GM19328 (cell line): ENCODE data around the gene SLC11A1.

Experiments
- ATAC-seq: cut with Tn5 transposase; IDR thresholded peaks from one replicate; pipeline ENCODE4 v1.9.1; 2021; ENCODE audit warnings: mild to moderate bottlenecking, moderate library complexity; ENCODE audit not compliant: unreplicated experiment

Gene SLC11A1, protein sequence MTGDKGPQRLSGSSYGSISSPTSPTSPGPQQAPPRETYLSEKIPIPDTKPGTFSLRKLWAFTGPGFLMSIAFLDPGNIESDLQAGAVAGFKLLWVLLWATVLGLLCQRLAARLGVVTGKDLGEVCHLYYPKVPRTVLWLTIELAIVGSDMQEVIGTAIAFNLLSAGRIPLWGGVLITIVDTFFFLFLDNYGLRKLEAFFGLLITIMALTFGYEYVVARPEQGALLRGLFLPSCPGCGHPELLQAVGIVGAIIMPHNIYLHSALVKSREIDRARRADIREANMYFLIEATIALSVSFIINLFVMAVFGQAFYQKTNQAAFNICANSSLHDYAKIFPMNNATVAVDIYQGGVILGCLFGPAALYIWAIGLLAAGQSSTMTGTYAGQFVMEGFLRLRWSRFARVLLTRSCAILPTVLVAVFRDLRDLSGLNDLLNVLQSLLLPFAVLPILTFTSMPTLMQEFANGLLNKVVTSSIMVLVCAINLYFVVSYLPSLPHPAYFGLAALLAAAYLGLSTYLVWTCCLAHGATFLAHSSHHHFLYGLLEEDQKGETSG

DNA sequence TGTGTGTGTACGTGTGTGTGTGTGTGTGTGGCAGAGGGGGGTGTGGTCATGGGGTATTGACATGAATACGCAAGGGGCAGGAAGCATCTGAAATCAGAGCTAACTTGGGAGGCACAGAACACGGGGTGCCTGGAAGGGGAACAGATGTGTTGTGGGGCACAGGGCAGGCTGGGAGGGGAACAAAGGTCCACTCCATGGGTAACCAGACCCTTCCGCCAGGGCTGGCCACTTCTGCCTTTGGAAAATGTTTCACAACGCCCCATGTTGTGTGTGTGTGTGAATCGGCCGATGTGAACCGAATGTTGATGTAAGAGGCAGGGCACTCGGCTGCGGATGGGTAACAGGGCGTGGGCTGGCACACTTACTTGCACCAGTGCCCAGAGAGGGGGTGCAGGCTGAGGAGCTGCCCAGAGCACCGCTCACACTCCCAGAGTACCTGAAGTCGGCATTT lies at the start of gene SLC11A1:
SLC11A1 (plus strand) TSS at position 358 of the 451 bp plus-strand sequence. CDS start 96 bp downstream, outside the sequence.
- ATAC-seq = no peak

DNA sequence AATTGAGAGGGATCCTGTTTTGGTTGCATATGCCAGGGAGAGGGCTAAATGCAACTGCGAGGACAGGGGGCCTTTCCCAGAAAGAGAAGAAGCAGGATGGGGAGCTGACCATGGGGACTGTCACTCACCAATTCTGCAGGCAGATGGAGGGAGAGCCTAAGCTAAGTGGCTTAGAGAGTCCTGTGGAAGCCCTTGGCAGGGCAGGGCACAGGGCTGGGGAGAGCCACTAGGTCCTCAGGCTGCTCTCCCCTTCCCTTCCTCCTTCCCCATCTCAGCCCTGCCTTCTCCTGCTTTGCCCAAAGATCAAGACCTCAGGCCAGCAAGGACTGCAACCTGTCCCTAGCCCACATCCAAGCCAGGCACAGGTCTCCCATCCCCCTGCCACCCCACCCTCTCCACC lies 49.8 kb upstream of the SLC11A1 start:
- no peak for ATAC-seq

DNA sequence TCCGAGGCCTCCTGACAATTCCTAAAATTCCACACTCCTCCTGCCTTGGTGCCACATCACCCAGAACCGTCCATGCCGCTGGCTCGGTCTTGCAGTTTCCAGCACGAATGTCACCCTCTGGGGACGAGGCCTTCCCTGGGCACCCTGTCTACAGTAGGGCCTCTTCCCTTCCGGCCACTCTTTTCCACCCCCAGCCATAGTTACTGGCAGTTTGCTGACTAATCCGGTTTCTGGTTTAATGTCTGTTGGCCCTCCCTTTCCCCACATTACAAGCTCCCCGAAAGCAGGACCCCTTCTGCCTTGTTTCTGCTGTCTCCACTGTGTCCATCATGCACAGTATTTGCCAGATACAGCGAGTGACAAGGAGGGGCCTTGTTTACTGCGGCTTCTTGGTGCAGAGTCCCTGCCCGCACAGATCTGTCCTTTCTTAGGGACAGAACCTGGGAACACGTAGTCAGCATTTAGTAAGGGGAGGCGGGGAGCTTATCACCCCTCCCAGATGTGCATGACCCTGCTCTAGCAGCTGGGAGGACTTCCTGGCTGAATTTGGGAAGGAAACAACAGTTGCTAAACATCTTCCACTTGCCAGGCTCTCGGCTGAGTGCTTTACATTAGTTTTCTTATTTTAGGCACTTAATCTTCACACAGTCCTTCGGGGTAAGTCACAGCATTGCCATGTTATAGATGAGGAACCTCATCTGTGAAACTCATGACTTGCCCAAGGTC lies 49.0 kb upstream of the SLC11A1 start:
- no peak for ATAC-seq

DNA sequence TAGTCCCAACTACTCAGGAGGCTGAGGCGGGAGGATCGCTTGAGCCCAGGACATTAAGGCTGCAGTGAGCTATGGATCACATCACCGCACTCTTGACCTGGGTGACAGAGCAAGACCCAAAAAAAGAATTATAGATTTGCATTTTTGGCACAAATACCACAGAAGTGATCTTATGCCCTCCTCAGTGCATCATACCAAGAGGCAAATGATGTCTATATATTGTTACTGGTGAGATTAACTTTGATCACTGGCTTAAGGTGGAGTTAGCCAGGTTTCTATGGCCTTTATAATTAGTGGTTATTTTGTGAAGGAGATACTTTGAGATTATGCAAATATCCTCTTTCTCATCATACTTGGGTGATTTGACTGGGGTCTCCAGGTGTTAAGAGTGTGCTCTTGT lies 47.5 kb upstream of the SLC11A1 start:
- ATAC-seq = no peak

DNA sequence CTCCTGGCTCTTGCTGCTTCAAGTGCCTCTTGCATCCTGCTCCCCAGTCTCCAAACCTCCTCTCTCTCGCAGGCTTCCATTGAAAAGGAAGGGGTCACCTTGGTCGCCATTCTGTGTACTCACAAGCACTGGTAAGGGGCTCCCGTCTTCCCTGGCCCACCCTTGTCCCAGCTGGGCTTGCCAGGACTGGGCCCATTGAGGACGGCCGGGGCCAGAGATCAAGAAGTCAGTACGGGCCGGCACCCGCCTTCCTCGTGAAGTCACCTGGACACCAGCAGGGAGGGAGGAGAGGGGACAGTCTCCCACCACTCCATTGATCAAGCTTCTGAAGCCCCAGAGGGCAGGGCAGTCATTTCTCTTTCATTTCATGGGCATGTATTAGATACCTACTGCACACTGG lies 41.4 kb upstream of the SLC11A1 start:
- ATAC-seq = no peak

DNA sequence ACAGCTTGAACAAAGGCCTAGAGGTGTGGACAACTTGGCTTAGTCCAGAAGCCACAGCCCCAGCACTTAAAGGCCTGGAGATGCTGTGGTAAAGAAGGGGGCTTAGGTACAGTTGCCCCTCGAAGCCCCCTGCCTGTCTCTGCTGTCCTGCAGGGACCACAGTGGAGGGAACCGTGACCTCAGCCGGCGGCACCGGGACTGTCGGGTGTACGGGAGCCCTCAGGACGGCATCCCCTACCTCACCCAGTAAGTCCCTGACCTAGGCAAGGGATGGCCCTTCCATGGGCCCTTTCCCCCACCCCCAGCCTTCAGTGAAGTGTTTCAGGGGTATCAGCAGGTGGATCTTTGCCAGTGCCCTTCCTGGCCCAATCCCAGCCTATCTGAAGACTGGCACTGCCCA lies 40.7 kb upstream of the SLC11A1 start:
- ATAC-seq = no peak

DNA sequence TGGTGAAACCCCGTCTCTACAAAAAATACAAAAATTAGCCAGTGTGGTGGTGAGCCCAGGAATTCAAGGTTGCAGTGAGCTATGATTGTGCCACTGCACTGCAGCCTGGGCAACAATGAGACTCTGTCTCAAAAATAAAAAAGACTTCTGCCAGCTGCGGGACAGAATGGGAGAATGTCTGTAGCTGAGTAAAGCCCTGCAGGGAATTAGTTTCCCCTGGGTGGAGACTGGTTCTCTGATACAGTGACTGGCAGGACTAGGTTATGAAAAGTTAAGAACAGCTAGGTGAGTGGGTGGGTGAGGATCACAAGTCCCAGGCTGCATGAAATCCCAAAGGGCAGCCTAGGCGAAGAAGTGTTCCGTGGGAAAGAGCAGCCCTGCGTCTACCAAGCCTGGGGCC lies 39.2 kb upstream of the SLC11A1 start:
- ATAC-seq = no peak

DNA sequence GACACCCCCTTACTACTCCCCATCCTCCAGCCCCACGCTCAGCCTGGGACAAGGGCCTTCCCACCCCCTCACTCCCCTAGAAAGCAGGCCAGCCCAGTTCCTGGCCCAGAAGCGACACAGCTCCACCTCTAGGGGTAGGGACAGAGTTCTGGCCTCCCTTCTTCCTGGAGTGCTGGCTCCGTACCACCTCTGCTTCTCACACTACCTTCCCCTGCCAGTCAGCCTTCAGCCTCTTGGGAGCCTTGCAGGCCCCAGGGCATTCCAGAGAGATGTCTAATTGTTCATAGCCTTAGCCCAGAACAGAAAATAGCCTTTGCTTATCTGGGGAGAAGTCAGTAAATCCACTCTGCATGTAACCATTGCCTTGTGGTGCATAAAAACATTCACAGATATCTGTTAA lies 38.5 kb upstream of the SLC11A1 start:
- no peak for ATAC-seq

DNA sequence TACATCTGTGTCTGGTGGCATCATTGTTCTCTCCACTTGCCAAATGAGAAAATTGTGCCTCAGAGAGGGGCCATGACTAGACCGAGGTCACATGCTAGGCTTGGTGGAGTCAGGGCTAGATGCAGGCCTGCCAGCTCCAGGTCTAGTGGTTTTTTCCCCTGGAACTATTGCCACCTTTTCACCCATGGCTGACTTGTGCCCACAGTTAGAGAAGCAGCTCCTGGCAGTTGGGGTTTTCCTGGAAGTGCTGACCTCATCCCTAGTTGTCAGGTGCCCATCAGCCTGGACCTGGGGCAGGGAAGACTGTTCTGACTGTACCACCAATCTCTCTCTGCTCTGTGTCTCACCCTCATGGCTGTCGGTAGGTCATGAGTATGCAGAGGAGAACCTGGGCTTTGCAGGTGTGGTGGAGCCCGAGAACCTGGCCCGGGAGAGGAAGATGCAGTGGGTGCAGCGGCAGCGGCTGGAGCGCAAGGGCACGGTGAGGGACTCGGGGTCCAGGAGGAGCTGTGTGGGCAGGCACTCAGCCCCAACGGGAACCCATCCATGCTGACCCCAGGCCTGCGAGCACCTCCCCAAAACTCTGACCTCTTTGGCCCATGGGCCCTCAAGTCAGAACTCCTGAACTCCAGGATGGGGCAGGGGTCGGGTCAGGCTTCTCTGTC lies 37.9 kb upstream of the SLC11A1 start:
- ATAC-seq = no peak

DNA sequence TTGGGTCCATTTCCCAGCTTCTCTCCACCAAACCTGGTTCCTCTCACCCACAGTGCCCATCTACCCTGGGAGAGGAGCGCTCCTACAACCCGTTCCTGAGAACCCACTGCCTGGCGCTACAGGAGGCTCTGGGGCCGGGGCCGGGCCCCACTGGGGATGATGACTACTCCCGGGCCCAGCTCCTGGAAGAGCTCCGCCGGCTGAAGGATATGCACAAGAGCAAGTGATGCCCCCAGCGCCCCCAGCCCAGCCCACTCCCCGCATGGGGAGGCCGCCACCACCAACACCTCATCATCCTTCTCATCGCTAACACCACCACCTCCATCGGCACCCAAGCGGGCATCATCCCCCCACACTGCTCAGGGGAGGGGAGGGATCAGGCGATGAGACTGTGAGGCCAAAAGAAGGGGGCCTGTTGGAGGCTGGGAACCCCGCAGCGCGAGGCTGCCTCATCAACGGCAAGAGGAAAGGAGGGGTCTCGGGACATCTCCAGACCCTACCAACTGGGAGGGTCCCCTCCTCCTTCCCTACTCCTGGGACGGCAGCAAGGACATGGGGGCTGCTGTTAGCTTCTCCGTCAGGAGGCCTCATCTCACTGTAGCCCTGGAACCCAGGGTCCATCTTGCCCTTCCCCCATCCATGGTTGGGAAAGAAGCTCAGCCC lies 37.2 kb upstream of the SLC11A1 start:
- ATAC-seq = no peak

DNA sequence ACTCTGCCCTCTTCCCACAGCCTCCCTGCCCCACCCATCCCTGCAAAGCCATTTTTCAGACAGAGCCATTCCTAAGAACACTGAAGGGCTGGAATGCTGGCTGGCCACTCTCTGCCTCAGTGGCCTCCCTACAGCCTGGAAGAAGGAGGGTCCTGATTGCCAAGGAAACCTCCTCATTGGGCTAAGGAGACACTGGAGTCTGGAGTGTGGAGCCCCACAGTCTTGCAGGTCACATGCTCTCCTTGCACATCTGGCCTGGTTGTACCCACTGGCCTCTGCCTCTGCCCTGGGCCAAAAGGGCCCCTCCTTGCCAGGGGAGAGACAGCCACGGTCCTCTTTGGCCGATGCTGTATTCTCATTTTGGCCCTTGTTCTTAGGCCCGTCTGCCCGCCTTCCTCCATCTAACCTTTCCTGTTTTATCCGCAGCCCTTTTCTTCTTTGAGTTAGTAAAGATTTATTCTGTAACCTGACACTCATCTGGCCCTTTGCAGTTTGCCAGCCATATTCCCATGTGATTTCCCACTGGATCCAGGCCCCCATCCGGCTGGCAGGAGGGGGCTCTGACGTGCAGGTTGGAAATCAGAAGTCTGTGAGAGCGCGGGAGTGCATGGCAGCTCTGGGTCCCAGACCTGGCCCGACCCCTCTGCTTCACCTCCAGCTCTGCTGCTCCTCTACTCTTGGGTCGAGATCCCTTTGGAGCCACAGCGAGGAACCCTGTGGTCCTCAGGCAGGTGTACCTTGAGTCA lies 36.4 kb upstream of the SLC11A1 start:
- no peak for ATAC-seq

DNA sequence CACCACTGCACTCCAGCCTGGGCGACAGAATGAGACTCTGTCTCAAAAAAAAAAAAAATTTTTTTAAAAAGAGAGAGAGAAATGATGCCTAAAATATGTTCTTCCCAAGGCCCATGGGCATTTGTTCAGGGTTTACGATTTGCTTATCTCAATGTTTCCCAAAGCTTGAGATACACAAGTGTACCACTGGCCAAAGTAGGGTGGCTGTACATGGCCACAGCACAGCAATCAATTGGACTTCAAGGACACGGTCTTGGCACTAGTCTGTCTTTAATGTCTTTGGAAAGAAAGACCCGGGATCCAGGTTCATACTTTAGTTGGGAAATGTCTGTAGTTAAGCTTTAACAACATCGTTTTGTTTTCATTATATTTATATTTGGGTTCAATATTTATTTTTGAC lies 34.9 kb upstream of the SLC11A1 start:
- no peak for ATAC-seq

DNA sequence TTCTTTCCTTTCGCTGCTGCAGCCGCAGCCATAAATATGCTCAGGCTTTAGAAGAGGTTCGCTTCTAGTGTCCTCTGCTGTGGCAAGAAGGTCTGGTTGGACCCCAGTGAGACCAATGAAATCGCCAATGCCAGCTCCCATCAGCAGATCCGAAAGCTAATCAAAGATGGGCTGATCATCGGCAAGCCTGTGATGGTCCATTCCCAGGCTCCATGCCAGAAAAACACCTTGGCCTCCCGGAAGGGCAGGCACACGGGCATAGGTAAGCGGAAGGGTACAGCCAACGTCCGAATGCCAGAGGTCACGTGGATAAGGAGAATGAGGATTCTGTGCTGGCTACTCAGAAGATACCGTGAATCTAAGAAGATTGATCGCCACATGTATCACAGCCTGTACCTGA lies 28.0 kb upstream of the SLC11A1 start:
- no peak for ATAC-seq

DNA sequence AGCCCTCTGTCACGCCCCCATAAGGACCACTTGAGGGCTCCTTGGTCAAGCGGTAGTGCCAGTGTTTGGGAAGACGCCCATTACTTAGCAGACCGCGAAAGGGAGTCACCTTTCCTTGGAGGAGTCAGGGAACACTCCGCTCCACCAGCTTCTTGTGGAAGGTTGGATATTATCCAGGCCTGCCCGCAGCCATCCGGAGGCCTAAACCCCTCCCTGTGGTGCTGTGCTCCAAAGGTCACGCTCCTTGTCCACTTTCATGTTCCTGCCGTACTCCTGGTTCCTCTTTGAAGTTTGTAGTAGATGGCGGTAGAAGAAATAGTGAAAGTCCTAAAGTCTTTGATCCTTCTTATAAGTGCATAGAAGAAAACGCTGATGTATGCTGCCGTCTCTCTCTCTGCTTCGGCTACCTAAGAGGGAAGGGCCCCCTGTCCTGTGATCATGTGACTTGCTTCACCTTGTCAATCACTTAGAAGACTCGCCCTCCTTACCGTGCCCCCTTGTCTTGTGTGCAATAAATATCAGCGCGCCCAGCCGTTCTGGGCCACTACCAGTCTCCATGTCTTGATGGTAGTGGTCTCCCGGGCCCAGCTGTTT lies 27.1 kb upstream of the SLC11A1 start:
- ATAC-seq = no peak

DNA sequence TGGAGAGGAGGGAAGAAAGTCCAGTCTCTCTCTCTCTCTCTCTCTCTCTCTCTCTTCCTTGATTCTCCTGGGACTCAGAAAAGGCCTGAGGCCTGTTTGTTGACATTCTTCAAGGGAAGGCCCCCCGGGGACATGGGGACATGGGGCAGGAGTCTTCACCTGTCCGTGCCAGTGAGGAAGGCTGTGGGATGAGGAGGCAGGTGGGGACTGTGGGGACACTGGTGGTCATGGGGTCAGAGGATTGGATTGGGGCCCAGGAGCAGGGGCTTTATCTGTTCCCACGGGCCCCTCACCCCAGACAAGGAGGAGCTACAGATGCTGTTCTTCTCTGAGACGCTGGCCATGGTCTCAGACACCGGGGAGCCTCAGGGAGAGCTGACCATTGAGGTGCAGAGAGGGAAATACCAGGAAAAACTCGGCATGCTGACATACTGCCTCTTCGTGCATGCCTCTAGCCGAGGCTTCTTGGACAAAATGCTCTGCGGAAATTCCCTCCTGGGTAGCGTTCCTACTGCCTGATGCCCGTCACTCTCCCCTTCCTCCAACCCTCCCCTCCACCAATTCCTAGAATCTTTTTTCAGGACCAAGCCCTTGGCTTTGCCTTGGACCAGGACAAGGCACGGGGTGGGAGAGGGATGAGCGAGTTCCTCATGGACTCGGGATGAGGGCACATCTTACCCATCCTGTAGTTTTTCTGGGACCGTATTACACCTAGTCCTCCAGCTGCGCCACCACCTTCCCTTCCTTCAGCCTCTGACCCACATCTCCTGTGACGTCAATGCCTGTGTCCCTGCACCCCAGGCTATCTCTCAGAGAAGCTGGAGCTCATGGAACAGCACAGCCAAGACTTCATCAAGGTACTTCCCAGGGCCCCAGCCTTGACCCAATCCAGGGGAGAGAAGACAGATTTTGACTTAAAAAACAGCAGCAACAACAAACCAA lies 24.6 kb upstream of the SLC11A1 start:
- no peak for ATAC-seq

DNA sequence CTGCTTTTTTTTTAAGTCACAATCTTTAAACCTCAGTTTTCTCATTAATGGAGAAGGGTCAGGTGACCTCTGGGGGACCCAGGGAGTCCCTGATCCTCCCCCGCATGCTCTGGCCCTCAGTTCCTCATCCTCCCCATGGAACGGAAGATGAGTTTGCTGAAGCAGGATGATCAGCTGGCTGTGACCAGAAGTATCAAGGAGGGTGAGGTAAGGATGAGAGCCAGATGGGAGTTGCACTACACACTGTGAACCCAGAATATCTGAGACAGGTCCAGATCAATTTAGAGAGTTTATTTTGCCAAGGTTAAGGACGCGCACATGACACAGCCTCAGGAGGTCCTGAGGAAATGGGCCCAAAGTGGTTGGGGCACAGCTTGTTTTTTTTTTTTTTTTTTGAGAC lies 21.6 kb upstream of the SLC11A1 start:
- ATAC-seq = no peak

DNA sequence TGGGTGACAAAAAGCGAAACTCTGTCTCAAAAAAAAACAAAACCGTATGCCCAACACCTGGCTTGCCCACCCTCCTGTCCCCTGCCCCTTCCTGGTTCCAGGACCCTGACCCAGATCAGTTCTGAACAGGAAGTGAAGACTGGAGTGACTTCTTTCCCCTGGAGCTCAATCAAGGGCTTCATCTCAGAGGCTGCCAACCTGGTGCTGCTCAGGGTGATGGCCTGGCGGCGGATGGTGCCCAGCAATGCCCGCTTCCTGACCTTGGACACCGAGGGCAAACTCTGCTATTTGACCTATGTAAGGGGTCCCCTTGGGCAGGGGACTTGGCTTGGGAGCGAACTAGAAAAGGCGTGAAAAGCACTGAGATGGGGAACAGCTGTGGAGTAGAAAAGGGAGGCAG lies 19.5 kb upstream of the SLC11A1 start:
- no peak for ATAC-seq

DNA sequence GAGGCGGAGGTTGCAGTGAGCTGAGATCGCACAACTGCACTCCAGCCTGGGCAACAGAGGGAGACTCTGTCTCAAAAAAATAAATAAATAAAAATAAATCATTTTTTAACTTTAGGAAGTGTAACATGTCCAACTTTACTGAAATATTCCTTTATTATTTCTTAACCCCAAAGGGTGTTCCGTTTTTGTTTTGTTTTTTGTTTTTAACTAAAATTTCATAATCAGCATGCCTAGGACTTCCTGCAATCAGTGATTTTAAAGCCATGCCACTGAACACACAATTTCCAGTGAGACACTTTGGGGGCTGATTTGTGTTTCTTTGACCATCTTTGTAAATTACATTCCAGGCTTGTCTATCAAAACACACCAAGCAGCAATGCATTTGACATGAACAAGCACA lies 18.3 kb upstream of the SLC11A1 start:
- no peak for ATAC-seq

DNA sequence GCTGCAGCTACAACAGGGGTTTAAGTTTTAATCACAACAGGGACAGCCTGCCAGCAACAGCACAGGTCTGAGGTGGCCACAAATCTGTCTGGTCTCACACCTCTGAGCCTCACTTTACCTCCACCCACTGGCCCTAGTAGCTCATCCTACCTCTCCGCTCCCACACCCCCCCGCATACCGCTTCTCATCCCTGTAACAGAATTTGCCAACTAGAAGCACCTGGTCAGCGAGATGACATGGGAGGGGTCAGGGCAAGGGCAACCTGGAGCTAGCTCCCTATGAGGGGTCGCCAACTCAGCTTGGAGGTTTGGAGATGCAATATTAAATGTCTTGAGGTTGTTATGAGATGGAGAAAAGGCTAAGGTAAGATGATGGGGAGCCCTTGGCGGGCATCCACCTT lies 17.9 kb upstream of the SLC11A1 start:
- no peak for ATAC-seq
